Hypothalamus (tissue), 51 donors: ENCODE results near the gene VSNL1.

Experiments
- DNase-seq, 51 donors: peaks; one replicate each; lab custom pipeline; 2025; lab: John Stamatoyannopoulos, UW

The VSNL1 gene

GRCh38 chr2:17637131-17637906 is 96.8 kb downstream of the VSNL1 start:
- DNase-seq, result no peak

- peak in 1 of 51 donors; percentile 20 for DNase-seq
Measured at GRCh38 chr2:17638196-17638743, 97.8 kb downstream of the VSNL1 start.

GRCh38 chr2:17640406-17640805 is 99.9 kb downstream of the VSNL1 start:
- no peak for DNase-seq

GRCh38 chr2:17643031-17643615 is 102.6 kb downstream of the VSNL1 start:
- peak in 1 of 51 donors; percentile 41 for DNase-seq

- DNase-seq, result no peak
Measured at GRCh38 chr2:17644997-17645720, 104.7 kb downstream of the VSNL1 start.

- peak in 10 of 51 donors; percentile 17 to 56 (median 34) for DNase-seq
Measured at GRCh38 chr2:17646081-17646554, 105.6 kb downstream of the VSNL1 start.

- no peak for DNase-seq
Measured at GRCh38 chr2:17646838-17647701, 106.6 kb downstream of the VSNL1 start.

- DNase-seq, result no peak
Measured at GRCh38 chr2:17648581-17648980, 108.1 kb downstream of the VSNL1 start.

GRCh38 chr2:17649026-17649425 is 108.5 kb downstream of the VSNL1 start:
- DNase-seq, result no peak

- no peak for DNase-seq
Measured at GRCh38 chr2:17652681-17653394, 112.3 kb downstream of the VSNL1 start.

- no peak for DNase-seq
Measured at GRCh38 chr2:17657759-17658158, 117.3 kb downstream of the VSNL1 start.

GRCh38 chr2:17658251-17658843 is 117.9 kb downstream of the VSNL1 start:
- no peak for DNase-seq

- no peak for DNase-seq
Measured at GRCh38 chr2:17660219-17660618, 119.7 kb downstream of the VSNL1 start.

- DNase-seq, result no peak
Measured at GRCh38 chr2:17661460-17661859, 121.0 kb downstream of the VSNL1 start.

- DNase-seq, result no peak
Measured at GRCh38 chr2:17662723-17663122, 122.2 kb downstream of the VSNL1 start.

GRCh38 chr2:17664534-17664933 is 124.0 kb downstream of the VSNL1 start:
- no peak for DNase-seq

- DNase-seq, result no peak
Measured at GRCh38 chr2:17667898-17668297, 127.4 kb downstream of the VSNL1 start.

- DNase-seq, result no peak
Measured at GRCh38 chr2:17672583-17673317, 132.3 kb downstream of the VSNL1 start.
